Activated naive CD4-positive, alpha-beta T cell treated with anti-CD3 and anti-CD28 coated beads, Interleukin-2, amount 50 U/mL, for 16 hours (primary cell): ENCODE measurements around the gene SEMA3E.

Experiments used
- DNase-seq: peaks from one replicate; pipeline ENCODE4 v3.0.0-alpha.2; 2020

Gene SEMA3E

GRCh38 chr7:83337050-83337449 lies 311.9 kb downstream of the SEMA3E start:
- DNase-seq, result no peak

- DNase-seq, result no peak
Measured at GRCh38 chr7:83326223-83326622, 322.7 kb downstream of the SEMA3E start.

- no peak for DNase-seq
Measured at GRCh38 chr7:83325083-83325482, 323.9 kb downstream of the SEMA3E start.

- DNase-seq, result no peak
Measured at GRCh38 chr7:83324596-83324995, 324.3 kb downstream of the SEMA3E start.

GRCh38 chr7:83321011-83321410 lies 327.9 kb downstream of the SEMA3E start:
- DNase-seq, result no peak

- no peak for DNase-seq
Measured at GRCh38 chr7:83313931-83314330, 335.0 kb downstream of the SEMA3E start.
